ENCODE data around the gene ZBTB34. TPM values are rescaled to one million over a fixed set of nuclear protein-coding genes. Genes with fewer than 3 reads are reported as not detected.

The ZBTB34 gene
- total RNA-seq, 1 donor from 2014 or later, result 15.4 TPM

DNA sequence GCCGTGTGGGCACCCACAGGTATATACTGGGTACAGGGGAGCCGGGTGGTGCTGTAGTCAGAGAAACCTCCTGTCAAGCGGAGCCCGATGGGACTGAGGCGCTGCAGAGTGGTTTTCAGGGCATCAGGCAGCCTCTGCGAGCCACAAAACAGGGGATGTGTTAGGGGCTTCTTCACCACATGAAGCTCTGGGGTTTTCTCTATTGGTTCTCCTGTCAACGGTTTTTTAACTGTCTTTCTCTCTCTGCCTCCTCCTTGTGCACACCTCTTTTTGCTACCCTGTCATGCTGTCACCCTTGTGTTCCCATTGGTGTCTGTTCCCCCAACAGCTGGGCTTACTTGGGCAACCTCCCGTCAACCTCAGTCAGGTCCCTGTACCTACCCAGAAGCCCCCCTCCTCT is 74.0 kb downstream of the ZBTB34 start:
- TF ChIP-seq CTCF (IDR thresholded peaks at IDR 0.05), result no peak
- Histone ChIP-seq H3K36me3 (no peaks in the 10 kb centered on the region), H3K9me3 (no peaks in the 10 kb centered on the region), H3K27ac (no peak overlapping the region), H3K4me3 (no peak overlapping the region), H3K27me3 (ENCODE audit: low read depth) (no peaks in the 10 kb centered on the region), H3K4me1 (peaks cover 5% of the 10 kb centered on the region)
- DNase-seq (no peak), ATAC-seq (no peak)
- intact Hi-C loops (cut with DNase I), result no loop called here

Other genes with a start within 250 kb of the ZBTB34 start
- 0.21 TPM for gene LMX1B, start 246.7 kb upstream of the ZBTB34 start, total RNA-seq
- 30.2 TPM for gene ZBTB43, start 55.6 kb upstream of the ZBTB34 start, total RNA-seq
- gene RALGPS1, start 54.1 kb downstream of the ZBTB34 start, total RNA-seq, result 17.6 TPM

All from lower lobe of right lung (tissue), 2 donors.